Smooth muscle cell of the coronary artery (primary cell): ENCODE data around the gene RCAN3. TPM values are rescaled to one million over a fixed set of nuclear protein-coding genes. Genes with fewer than 3 reads are reported as not detected.

Experiments used
- total RNA-seq: library from RNA; depleted of rRNA; stranded (reverse); fragments of >200 nt; gene quantifications from 2 replicates; pipeline ENCODE4 v1.2.3, GENCODE V29; 2014; ENCODE audit warnings: low replicate concordance

Gene RCAN3
- 1.6 and 5.7 TPM in 2 replicates for total RNA-seq

GRCh38 chr1:24502709-24503058 lies at the start of gene RCAN3:
Gene RCAN3 (plus strand): TSS chr1:24502836. CDS start chr1:24514373, 11,537 bp downstream.

DNA sequence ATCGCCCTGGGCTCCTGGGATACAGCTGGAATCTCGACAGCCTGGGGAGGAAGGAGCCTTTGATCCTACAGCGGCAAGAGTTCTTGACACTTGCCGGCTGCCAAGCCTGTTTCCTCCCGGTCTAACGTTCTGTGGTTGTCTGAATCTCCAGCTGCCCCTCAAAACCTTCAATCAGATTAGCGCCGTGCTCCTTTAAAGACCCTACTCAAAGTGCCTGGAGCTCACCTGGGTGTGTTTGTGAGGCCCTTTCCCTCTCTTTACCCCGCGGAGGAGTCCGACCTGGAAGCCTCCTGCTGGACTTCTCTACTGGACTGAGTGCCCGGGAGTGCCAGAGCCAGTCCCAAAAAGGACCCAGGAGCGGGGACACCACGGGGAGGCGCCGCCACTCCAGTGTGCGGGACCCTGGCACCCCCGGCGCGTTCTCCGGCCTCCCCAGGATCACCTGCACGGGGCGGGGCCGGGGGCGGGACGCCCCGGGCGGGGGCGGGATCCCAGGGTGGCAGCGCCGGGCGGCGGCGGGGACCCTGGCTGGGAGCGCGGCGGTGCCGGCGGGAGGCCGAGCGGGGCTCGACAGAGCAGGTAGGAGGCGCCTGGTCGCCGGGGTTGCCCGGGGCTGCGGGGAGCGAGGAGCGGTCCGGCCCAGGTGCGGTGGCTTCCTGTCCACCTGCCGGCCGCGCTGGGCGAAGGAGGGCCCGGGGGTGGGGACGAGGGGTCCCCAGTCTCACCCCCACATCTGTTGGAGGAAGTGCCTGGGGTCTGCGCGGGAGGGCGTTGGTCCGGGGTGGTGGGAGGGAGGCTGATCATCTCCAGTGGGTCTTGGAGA lies 53.2 kb downstream of the RCAN3 start, which contains the start of gene NCMAP:
Gene NCMAP, plus strand, starts transcription at position 497 of the 823 bp plus-strand sequence. CDS start 39,344 bp downstream, outside the sequence.

Other genes starting within 250 kb of the RCAN3 start
- not detected in 2 replicates for gene GRHL3, start 183.5 kb upstream of the RCAN3 start, total RNA-seq
- 2.3 and 2.5 TPM in 2 replicates for gene STPG1, start 89.1 kb upstream of the RCAN3 start, total RNA-seq
- 24.8 and 25.3 TPM in 2 replicates for gene NIPAL3, start 87.0 kb upstream of the RCAN3 start, total RNA-seq
- gene NCMAP, start 53.3 kb downstream of the RCAN3 start, total RNA-seq: not detected in 2 replicates
- gene SRRM1, start 140.5 kb downstream of the RCAN3 start, total RNA-seq: 10.6 and 18.9 TPM in 2 replicates
- gene CLIC4, start 242.6 kb downstream of the RCAN3 start, total RNA-seq: 100 and 309 TPM in 2 replicates